Glomerular visceral epithelial cell (primary cell): ENCODE data around the gene COPS2.

Source experiments
- DNase-seq: peaks from one replicate; pipeline ENCODE4 v3.0.0-alpha.2; 2016; ENCODE audit errors: extremely low spot score

The COPS2 gene

DNA sequence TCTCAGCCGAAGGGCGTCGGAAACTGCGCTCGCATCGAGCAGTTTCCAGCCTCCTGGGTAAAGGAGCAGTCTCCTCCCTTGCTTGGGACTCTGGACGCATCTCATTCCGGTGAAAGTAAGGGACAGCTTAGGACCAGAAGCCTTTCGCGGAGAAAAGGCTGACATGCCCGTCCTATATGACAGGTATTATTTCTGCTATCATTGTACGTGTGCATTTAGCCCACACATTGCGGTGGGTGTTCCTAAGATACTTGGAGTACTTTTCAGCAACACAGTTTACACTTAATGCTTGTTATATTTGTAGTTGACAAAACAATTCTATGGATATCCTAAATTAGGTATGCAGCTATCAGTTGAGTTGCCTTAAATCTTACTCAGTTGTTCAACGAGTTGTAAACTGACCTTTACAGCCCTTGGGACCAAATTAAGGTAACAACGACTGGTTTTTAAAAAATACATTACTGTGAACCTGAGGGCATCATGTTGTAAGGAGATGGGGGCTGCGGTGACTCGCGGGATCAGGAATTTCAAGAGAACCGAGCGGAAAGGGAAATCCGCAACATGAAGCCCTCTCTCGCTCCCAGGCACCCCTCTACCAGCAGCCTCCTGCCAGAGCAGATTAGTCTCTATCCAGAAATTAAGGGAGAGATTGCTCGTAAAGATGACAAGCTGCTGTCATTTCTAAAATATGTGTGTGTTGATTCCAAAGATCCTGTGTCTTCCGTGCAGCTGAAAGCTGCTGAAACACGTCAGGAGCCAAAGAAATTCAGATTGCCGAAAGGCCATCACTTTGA lies 632 bp upstream of the COPS2 start:
- peak; percentile 25 for DNase-seq

DNA sequence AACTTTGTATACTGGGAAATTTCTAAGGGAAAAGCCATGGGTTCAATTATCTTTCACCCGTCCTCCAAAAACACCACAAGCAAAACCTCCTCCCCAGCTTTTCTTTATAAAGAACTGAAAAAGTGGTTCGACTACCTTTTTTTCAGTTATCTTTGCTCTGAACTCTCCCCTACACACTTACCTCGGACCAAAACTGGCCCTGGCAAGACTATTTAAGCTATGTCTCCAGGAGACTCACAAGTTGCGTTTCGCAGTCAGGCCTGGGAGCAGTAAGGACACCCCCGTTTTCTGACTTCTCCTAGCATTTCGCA lies 645 bp downstream of the COPS2 start:
- DNase-seq = no peak

DNA sequence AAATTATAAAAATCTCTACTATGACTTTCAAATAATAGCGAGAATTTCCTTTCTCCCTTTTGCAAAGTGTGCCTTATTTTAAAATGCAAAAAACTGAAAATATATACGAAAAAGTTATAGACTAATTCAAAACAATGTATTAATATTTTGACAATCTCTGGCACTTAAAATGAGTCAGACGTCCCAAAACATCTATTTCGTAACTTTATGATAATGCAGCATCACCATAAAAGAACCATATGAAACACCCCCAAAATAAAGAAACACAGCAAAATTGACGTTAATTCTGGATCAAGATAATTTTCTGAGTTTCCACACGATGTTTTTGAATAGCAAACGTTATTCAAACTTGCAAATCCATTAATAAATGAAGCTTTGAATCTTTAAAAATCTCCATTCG lies 1.0 kb downstream of the COPS2 start:
- DNase-seq = no peak

DNA sequence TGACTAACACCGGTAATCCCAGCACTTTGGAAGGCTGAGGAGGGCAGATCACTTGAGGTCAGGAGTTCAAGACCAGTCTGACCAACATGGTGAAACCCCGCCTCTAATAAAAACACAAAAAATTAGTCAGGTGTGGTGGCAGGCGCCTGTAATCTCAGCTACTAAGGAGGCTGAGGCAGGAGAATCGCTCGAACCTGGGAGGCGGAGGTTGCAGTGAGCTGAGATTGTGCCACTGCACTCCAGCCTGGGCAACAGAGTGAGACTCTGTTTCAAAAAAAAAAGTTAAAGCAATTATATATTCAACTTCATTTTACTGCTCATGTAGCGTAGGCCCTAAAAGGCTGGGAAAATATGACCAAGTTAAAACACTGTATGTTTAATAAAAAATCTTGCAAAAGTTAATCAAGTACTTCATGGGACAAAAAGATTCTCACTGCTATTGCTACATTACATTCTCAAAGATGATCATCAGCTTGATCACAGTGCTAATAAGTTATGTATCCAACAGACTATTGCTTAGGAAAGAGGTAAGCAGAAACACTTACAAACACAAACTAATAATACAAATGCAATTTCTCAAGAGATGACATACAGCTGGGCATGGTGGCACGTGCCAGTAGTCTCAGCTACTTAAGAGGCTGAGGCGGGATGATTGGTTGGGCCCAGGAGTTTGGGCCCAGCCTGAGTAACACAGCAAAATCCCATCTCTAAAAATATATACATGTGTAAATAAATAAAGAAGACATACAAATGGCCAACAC lies 2.7 kb downstream of the COPS2 start:
- DNase-seq = no peak

DNA sequence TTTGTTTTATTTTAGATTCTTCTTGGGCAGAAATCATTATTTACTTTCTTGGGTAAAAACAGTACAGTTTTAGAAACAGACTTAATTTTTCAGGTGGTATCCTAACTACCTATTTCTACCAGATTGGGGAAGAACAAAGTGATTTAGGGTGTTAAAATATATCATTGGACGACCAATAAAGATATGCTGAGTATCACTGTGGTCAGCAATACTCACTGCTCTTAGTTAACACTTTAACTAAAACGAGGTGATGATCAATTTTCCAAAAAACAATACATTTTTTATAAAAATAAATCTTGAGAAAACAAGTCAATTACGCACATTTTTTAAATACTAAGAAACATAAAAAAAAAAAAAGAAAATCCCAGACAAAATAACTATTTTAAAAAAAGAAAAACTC lies 3.6 kb downstream of the COPS2 start:
- no peak for DNase-seq

DNA sequence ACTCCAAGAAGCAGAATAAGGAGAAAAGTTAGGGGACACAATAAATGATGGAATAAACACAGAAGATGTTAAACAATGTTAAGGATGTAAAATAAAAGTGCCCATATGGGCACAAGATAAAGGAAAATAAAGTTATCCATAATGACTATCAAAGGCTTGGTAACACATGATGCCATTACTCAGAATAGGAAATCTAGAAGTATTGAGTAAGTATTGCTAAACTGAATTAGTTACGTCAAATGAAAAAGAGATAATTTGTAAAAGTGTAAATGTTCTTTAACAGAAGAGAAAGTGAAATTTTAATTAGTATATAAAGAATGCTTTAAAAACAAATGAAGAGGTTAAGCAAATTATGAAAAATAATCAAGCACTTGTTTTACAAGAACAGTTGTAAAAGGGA lies 6.7 kb downstream of the COPS2 start:
- DNase-seq = no peak

DNA sequence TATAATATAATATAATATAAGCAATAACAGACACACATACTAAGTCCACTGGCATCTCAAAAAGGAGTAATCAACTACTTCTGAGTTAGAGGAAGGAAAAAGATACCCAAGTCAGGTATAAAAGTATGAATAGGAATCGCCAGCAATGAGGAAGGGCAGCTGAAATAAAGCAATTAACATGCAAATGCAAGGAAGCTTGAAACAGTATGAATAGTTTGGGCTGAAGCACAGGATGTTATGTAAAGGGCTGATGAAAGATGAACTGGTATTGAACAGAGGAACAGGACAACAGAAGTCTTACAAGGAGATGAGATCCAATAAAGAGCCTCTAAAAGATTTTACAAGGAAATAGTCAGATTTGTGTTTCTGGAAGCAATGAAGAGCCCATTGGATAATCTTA lies 7.1 kb downstream of the COPS2 start:
- no peak for DNase-seq

DNA sequence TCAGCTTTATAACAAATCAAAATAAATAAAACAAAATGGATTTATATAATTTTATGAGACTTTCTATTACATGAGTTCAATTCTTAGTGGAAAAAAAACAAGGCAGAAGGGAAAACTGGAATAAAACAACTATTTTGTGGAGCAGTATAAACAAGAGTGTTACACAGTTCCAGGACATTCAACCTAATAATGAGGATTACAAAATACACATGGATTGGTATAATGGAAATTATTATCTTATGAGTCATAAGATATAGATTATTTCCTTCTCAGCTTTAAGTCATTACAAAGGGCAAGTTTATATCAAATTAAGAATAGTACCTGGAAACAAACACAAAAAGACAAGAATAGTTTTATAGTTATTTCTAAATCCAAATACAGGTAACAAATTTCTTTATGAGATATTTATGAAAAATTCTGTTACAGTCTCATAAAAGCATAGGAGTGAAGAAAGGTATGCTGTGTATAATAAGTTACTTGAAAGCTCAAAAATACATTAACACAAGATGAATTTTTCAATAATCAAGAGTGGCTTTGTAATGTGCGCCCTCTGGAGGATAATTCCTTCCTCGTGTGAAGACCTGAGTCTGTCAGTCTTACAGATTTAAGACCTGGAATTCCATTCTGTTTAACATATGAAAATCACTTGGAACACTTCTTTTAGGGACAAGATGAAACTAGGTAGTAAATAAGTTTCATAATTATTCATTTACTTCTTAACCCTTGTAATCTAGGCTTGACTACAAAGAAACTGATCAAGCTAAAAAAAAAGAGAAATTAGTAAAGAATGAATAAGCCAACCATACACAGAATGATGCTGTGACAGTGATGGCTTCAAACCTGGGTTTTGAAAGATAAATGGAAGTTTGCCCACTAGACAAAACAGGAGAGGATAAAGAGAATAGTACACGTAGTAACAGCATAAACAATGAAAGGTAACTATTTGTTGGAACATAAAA lies 9.5 kb downstream of the COPS2 start:
- peak; percentile 59 for DNase-seq

DNA sequence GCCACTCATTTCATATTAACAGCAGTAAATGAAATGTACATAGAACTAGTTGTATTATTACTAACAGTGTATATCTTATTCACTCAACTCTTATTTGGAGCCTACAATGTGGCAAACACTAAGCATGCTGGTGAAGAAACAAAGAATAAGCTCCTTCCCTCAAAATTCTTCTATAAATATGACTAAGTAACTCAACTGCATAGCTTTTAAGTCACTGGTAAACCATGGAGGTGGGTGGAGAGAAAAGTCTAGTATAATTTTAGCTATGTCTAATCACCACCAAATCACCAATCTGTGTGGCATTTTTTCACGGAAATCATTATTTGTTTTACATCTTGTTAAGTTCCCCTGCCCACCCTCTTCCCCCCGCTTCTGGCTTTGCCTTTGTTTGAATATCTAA lies 17.5 kb downstream of the COPS2 start:
- no peak for DNase-seq

DNA sequence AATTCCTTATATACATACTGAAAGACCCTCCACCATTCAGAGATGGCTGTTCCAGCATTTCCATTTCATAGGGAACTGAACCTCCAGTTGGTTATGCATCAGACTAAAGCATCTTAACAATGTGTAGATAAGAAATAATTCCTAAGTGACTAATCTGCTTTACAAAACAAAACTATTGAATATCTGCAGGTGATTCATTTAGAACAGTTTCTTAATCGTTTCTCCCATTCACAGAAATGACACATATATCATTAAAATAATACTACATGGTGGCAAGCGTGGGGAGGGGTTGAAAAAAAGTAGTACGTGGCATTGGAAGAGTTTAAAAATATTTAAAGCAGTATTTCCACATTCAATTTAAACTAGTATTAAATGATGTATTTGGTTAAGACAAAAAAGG lies 19.5 kb downstream of the COPS2 start:
- peak; percentile 38 for DNase-seq

DNA sequence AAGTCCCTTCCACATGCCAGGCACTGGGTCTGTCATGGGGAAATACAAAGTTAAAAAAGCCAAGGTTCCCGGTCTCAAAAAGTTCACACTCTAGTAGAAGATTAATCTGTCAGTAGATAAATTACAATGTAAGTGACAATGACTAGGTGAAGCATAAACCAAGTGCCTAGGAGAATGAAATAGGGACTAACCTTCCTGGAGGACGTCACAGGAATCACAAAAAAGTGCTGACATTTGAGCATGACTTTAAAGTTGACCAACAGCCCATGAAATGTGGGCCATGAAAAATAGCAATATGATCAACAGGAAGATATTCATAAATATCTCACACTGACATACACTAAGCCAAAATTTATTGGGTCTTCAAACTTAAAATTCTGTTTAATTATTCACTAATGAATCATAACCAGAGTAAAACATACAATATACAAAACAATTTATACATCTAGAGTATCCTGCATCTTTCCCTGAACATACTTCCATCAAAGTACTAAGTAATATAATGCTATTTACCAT lies 20.0 kb downstream of the COPS2 start:
- no peak for DNase-seq

DNA sequence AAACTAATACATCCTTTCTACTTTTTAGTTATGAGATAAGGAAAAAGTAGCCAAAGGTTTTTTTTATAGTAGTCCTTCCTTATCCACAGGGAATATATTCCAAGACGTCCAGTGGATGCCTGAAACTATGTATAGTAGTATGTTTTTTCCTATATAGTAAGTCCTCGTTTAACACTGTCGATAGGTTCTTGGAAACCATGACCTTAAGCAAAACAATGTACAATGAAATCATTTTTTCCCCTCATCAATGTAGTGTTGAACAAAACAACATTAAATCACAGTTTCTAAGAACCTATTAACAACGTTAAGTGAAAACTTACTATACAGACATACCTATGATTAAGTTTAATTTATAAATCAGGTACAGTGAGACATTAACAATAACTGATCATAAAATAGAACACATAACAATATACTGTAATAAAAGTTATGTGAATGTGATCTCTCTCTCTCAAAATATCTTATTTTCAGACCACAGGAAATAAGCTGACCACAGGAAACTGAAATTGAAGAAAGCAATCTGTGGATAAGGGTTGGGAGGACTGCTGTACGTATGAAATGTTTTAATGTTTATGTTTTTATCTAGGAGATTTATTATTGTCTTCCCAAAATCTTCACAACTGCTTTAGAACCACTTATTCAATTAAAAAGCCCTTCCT lies 20.6 kb downstream of the COPS2 start:
- DNase-seq = no peak

DNA sequence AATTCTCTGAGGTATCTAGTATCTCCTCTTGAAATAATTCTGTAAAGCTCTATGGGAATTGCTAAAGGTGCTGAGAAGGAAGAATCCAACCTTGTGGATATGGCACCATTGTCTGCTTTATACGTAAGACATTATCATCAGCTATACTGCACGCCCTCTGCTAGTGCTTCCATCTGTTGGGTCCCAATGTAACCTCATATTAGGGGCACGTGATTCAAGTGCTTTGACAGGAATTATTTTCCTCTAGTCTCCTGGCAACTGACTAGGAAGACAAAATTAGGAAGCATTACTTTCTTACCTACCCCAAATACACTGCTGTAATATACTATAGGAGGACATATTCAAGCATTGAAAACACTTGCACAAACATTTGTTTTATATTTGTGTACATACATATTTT lies 24.0 kb downstream of the COPS2 start:
- DNase-seq = no peak

DNA sequence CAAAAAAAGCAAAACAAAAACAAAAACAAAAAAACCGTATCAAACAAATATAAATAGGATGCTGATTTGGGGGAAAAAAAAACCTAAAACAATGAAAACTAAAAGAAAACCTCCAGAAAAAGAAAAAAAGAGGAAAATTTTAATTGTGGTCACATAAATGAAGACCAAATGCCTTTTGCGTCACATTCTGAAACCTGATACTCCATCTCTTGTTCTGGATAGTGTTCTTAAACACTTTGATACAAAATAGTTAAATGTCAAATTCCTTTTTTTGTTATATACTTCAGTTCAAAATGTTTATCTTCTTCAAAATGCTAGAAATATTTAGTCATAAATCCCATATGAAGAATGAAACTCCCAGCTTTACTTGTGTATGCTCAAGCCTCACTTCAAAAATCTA lies 31.0 kb downstream of the COPS2 start:
- DNase-seq = no peak

DNA sequence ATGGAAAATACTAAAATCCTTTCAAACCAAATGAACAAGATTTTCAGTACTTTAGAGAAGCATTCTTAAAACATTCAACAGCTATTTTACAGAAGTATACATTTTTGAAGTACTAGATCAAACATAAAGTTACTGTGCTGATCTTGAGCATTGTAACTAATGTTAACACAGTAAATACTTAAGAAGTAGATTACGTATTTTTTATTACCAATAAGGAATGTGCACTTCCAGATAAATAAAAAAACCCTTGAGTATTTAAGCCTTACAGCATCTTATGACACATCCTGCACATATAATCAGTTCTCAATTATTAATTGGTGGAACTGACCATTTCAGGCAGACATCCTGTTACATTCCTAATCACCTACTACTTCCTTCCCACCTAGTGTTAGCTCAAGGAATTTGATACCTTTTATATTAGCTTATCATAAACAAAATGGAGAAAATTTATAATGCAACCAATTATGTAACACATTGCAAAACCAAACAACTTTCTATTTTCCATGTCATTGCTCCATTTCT lies 32.8 kb downstream of the COPS2 start:
- no peak for DNase-seq

DNA sequence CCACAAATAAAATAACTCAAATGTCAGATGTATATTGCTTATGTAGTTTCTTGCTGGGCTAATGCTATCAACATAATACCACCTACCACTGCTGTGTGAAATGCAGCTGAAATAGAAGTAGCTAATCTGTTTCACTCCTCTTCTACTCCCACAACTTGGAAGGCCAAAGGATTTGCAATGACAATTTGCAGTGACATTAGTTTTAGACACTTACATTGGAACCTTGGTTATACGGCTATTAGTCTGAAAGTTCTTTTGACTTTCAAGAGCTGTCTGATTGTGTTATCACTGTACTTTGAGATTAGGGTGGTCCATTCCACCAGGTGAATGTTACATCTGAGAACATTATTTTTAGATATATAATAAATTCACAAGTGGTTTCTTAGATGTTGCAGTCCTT lies 33.5 kb downstream of the COPS2 start:
- DNase-seq = no peak

DNA sequence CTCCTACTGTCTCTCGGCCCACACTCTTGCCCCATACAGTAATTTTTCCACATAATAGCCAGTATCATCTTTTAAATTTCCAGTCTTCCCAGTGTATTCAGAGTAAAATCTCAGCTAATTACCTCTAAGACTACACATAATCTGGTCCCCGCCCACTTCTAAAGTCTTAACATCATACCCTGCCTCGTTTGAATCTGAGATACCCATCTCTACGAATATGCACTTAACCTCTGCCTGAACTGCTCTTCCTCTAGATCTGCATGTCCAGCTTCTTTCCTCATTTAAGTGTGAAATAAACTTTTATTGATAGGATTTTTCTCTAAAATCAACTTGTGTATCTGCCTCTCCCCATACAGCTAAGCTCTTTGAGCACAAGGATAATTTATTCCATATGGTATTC lies 34.6 kb downstream of the COPS2 start:
- no peak for DNase-seq

DNA sequence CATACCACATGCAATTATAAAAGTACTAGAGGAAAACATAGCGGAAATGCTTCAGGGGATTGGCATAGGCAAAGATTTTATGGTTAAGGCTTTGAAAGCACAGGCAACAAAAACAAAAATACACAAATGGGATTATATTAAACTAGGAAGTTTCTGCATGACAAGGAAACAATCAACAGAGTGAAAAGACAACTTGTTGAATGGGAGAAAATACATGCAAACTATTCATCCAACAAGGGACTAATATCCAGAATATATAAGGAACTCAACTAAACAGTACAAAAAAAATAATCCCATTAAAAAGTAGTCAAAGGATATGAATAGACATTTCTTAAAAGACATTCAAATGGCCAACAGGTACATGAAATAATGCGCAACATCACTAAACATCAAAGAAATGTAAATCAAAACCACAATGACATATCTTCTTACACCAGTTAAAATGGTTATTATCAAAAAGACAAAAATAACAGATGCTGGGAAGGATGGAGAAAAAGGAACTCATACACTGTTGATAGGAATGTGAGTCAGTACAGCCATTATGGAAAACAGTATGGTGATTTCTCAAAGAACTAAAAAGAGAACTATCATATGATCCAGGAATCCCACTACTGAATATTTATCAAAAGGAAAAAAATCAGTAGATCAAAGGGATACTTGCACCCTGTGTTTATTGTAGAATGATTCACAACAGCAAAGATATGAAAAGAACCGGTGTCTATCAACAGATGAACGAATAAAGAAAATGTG lies 39.1 kb downstream of the COPS2 start:
- DNase-seq = no peak

DNA sequence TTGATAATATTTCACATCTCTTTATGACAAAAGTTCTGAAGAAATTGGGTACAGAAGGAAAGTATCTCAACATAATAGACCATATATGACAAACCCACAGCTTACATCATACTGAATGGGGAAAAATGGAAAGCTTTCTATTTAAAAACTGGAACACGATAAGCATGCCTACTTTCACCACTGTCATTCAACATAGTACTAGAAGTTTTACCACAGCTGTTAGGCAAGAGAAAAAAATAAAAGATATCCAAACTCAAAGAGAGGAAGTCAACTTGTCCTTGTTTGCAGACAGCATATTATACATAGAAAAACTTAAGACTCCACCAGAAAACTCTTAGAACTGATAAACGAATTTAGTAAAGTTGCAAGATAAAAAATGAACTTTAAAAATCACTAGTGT lies 40.3 kb downstream of the COPS2 start:
- DNase-seq = no peak

DNA sequence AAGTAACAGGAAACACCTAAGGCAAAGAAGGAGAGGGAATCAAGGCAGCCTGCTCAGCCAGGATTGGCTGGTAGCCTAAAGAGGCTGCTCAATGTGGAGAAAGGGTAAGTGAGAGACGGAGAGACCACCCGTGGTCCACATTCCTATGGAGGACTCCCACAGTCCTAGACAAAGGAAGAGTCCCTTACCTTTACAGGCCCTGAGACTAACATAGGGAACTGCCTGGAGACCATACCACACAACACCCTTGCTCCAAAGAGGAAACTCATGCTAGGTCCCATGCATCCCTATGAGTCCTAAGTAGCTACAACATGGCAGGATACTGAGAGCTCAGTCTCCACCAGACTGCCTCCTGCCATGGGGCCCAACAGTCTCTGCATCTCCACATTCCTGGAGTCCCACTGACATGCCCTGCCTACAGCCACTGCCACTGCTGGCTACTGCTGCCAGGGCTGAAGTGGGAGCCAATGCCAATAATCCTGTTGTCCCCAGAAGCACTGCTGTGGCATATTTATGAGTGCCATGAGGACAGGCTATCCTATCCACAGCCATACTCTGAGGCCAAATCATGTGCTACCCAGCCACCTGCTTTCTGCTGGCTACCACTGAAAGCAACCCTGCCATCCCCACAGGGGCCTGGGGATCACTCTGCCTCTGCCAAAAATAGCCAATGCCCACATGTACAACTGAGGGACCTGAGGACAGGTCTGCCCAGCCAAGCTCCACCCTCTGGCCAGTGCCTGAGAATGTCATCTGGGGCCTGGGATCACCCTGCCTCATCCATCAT lies 45.0 kb downstream of the COPS2 start:
- no peak for DNase-seq
